IPS-18a (cell line): ENCODE results near the gene ZCWPW1.
"Not testable (repeated sequence)": the region's sequence is repeated elsewhere in the genome, so short reads cannot be mapped to it uniquely, and the experiment has no call there.

ENCODE experiments used
- H3K27ac ChIP-seq: one replicate; pipeline ENCODE4 v1.5.1; 2013; ENCODE audit warnings: low read length
- H3K27me3 ChIP-seq: one replicate; pipeline ENCODE4 v1.6.1; 2013; ENCODE audit warnings: mild to moderate bottlenecking, low read length; ENCODE audit not compliant: control insufficient read depth, insufficient read depth
- H3K36me3 ChIP-seq: one replicate; pipeline ENCODE4 v1.6.1; 2013; ENCODE audit warnings: low read depth, low read length; ENCODE audit not compliant: control insufficient read depth
- H3K4me1 ChIP-seq: one replicate; pipeline ENCODE4 v1.6.1; 2013; ENCODE audit warnings: low read depth, low read length; ENCODE audit not compliant: control insufficient read depth
- H3K4me3 ChIP-seq: one replicate; pipeline ENCODE4 v1.5.1; 2013; ENCODE audit warnings: low read length
- H3K9ac ChIP-seq: one replicate; pipeline ENCODE4 v1.6.1; 2013; ENCODE audit warnings: mild to moderate bottlenecking, low read length, moderate library complexity
- H3K9me3 ChIP-seq: one replicate; pipeline ENCODE4 v1.6.1; 2013; ENCODE audit warnings: low read depth, low read length; ENCODE audit not compliant: control insufficient read depth

The ZCWPW1 gene

GRCh38 chr7:100467638-100468373 lies 39.3 kb upstream of the ZCWPW1 start:
- Histone ChIP-seq H3K9ac (no peak overlapping the region), H3K27me3 (no peaks in the 10 kb centered on the region), H3K4me3 (no peak overlapping the region), H3K4me1 (peaks cover 1% of the 10 kb centered on the region), H3K9me3 (no peaks in the 10 kb centered on the region), H3K36me3 (no peaks in the 10 kb centered on the region), H3K27ac (no peak overlapping the region)

- no peak overlapping the region for H3K27ac ChIP-seq
- no peak overlapping the region for H3K4me3 ChIP-seq
- H3K27me3 ChIP-seq = no peaks in the 10 kb centered on the region
- no peaks in the 10 kb centered on the region for H3K9me3 ChIP-seq
- H3K36me3 ChIP-seq = no peaks in the 10 kb centered on the region
- no peaks in the 10 kb centered on the region for H3K4me1 ChIP-seq
- no peak overlapping the region for H3K9ac ChIP-seq
These were observed 38.4 kb upstream of the ZCWPW1 start for GRCh38 chr7:100466653-100467605.

- Histone ChIP-seq H3K27me3 (no peaks in the 10 kb centered on the region), H3K27ac (no peak overlapping the region), H3K4me3 (no peak overlapping the region), H3K36me3 (no peaks in the 10 kb centered on the region), H3K4me1 (no peaks in the 10 kb centered on the region), H3K9ac (no peak overlapping the region), H3K9me3 (no peaks in the 10 kb centered on the region)
These were observed 37.3 kb upstream of the ZCWPW1 start for GRCh38 chr7:100465702-100466311.

- no peak overlapping the region for H3K27ac ChIP-seq
- H3K9me3 ChIP-seq = no peaks in the 10 kb centered on the region
- H3K36me3 ChIP-seq = no peaks in the 10 kb centered on the region
- no peaks in the 10 kb centered on the region for H3K27me3 ChIP-seq
- H3K4me1 ChIP-seq = no peaks in the 10 kb centered on the region
- H3K9ac ChIP-seq = no peak overlapping the region
- H3K4me3 ChIP-seq = no peak overlapping the region
These were observed 36.8 kb upstream of the ZCWPW1 start for GRCh38 chr7:100465299-100465698.

GRCh38 chr7:100464791-100465190 lies 36.3 kb upstream of the ZCWPW1 start:
- Histone ChIP-seq H3K9me3 (no peaks in the 10 kb centered on the region), H3K4me1 (no peaks in the 10 kb centered on the region), H3K27me3 (no peaks in the 10 kb centered on the region), H3K9ac (no peak overlapping the region), H3K36me3 (no peaks in the 10 kb centered on the region), H3K4me3 (no peak overlapping the region), H3K27ac (no peak overlapping the region)

GRCh38 chr7:100464210-100464660 lies 35.7 kb upstream of the ZCWPW1 start, which contains the start of gene SPACDR:
SPACDR (minus strand) TSS chr7:100464260; CDS start chr7:100464025, 235 bp downstream.
- no peak within 1 kb of the TSS for H3K4me3 ChIP-seq
- H3K9me3 ChIP-seq = no peaks in the 10 kb centered on the region
- H3K27ac ChIP-seq = no peak within 1 kb of the TSS
- H3K4me1 ChIP-seq = no peaks in the 10 kb centered on the region
- H3K9ac ChIP-seq = no peak within 1 kb of the TSS
- H3K27me3 ChIP-seq = no peaks in the 10 kb centered on the region
- no peaks in the 10 kb centered on the region for H3K36me3 ChIP-seq

- no peak overlapping the region for H3K4me3 ChIP-seq
- H3K27ac ChIP-seq = no peak overlapping the region
- no peaks in the 10 kb centered on the region for H3K9me3 ChIP-seq
- H3K9ac ChIP-seq = no peak overlapping the region
- no peaks in the 10 kb centered on the region for H3K27me3 ChIP-seq
- H3K4me1 ChIP-seq = no peaks in the 10 kb centered on the region
- H3K36me3 ChIP-seq = no peaks in the 10 kb centered on the region
These were observed 28.5 kb upstream of the ZCWPW1 start for GRCh38 chr7:100457033-100457432.

- no peak overlapping the region for H3K9ac ChIP-seq
- H3K4me1 ChIP-seq = no peaks in the 10 kb centered on the region
- no peaks in the 10 kb centered on the region for H3K27me3 ChIP-seq
- no peaks in the 10 kb centered on the region for H3K36me3 ChIP-seq
- H3K27ac ChIP-seq = no peak overlapping the region
- H3K9me3 ChIP-seq = no peaks in the 10 kb centered on the region
- no peak overlapping the region for H3K4me3 ChIP-seq
These were observed 28.1 kb upstream of the ZCWPW1 start for GRCh38 chr7:100456562-100456961.

GRCh38 chr7:100455206-100455605 lies 26.7 kb upstream of the ZCWPW1 start:
- Histone ChIP-seq H3K4me3 (no peak overlapping the region), H3K4me1 (no peaks in the 10 kb centered on the region)

GRCh38 chr7:100453854-100454253 lies 25.4 kb upstream of the ZCWPW1 start:
- not testable (repeated sequence) for H3K4me3 ChIP-seq, H3K4me1 ChIP-seq, H3K27me3 ChIP-seq, H3K36me3 ChIP-seq, H3K27ac ChIP-seq, H3K9ac ChIP-seq, H3K9me3 ChIP-seq

More at GRCh38 chr7:100455206-100455605, 26.7 kb upstream of the ZCWPW1 start:
- Histone ChIP-seq H3K9me3 (no peaks in the 10 kb centered on the region), H3K27ac (no peak overlapping the region), H3K9ac (no peak overlapping the region), H3K36me3 (no peaks in the 10 kb centered on the region), H3K27me3 (no peaks in the 10 kb centered on the region)

- no peaks in the 10 kb centered on the region for H3K27me3 ChIP-seq
- no peak overlapping the region for H3K4me3 ChIP-seq
- no peaks in the 10 kb centered on the region for H3K36me3 ChIP-seq
These were observed 24.0 kb upstream of the ZCWPW1 start for GRCh38 chr7:100452513-100452912.

More at GRCh38 chr7:100452513-100452912, 24.0 kb upstream of the ZCWPW1 start:
- H3K9me3 ChIP-seq = no peaks in the 10 kb centered on the region
- no peak overlapping the region for H3K9ac ChIP-seq
- H3K4me1 ChIP-seq = no peaks in the 10 kb centered on the region
- no peak overlapping the region for H3K27ac ChIP-seq
